HS-27A (cell line): Measurements from ENCODE around the gene CIRBP.
"Not testable (repeated sequence)": the region's sequence is repeated elsewhere in the genome, so short reads cannot be mapped to it uniquely, and the experiment has no call there.

Experiments
- DNase-seq: peaks from one replicate; pipeline ENCODE4 v3.0.0-alpha.2; 2012; ENCODE audit warnings: low read depth, missing footprints

Gene CIRBP

GRCh38 chr19:1290703-1291651 is 21.8 kb downstream of the CIRBP start:
- no peak for DNase-seq

- DNase-seq, result no peak
Measured at GRCh38 chr19:1291761-1292418, 22.8 kb downstream of the CIRBP start.

- no peak for DNase-seq
Measured at GRCh38 chr19:1292419-1293151, 23.5 kb downstream of the CIRBP start.

- no peak for DNase-seq
Measured at GRCh38 chr19:1293782-1294604, 24.9 kb downstream of the CIRBP start.

GRCh38 chr19:1294688-1295087 is 25.6 kb downstream of the CIRBP start:
- no peak for DNase-seq

- DNase-seq, result no peak
Measured at GRCh38 chr19:1295169-1296012, 26.3 kb downstream of the CIRBP start.

GRCh38 chr19:1296078-1296477 is 26.9 kb downstream of the CIRBP start:
- no peak for DNase-seq

GRCh38 chr19:1296575-1297271 is 27.6 kb downstream of the CIRBP start:
- no peak for DNase-seq

GRCh38 chr19:1298235-1298634 is 29.1 kb downstream of the CIRBP start:
- no peak for DNase-seq

- no peak for DNase-seq
Measured at GRCh38 chr19:1299801-1300200, 30.7 kb downstream of the CIRBP start.

- no peak for DNase-seq
Measured at GRCh38 chr19:1300744-1301490, 31.8 kb downstream of the CIRBP start.

GRCh38 chr19:1302533-1303239 is 33.6 kb downstream of the CIRBP start:
- DNase-seq, result no peak

- no peak for DNase-seq
Measured at GRCh38 chr19:1304197-1304924, 35.2 kb downstream of the CIRBP start.

GRCh38 chr19:1305354-1305753 is 36.2 kb downstream of the CIRBP start:
- not testable (repeated sequence) for DNase-seq

GRCh38 chr19:1307320-1307719 is 38.2 kb downstream of the CIRBP start:
- no peak for DNase-seq

GRCh38 chr19:1307755-1308303 is 38.7 kb downstream of the CIRBP start:
- DNase-seq, result no peak

- no peak for DNase-seq
Measured at GRCh38 chr19:1308718-1309117, 39.6 kb downstream of the CIRBP start.
